Ovary (tissue), 9 donors: ENCODE results near the gene LCLAT1. TPM values are rescaled to one million over a fixed set of nuclear protein-coding genes. Genes with fewer than 3 reads are reported as not detected.

Source experiments
- DNase-seq, 5 donors: peaks; one replicate each; pipeline ENCODE4 v3.0.0-alpha.2; 2019 to 2020
- H3K27ac ChIP-seq, 2 donors: fragments of 200-600 bp; one replicate each; pipeline versions ENCODE4 v1.5.1 to v1.8.0; 2019 to 2022
- H3K27me3 ChIP-seq: fragments of 200-600 bp; one replicate; pipeline ENCODE4 v1.8.0; 2022
- H3K36me3 ChIP-seq: fragments of 200-600 bp; sonication (generic); one replicate; pipeline ENCODE4 v1.5.1; 2019
- H3K4me1 ChIP-seq: one replicate; pipeline ENCODE4 v1.8.1; 2013; ENCODE audit warnings: mild to moderate bottlenecking, moderate library complexity; ENCODE audit not compliant: insufficient read depth
- H3K4me3 ChIP-seq: fragments of 200-600 bp; sonication (generic); one replicate; pipeline ENCODE4 v1.5.1; 2017
- H3K9me3 ChIP-seq, 2 donors: fragments of 200-600 bp in 1 of 2; sonication (generic) in 1 of 2; one replicate each; pipeline versions ENCODE4 v1.5.1 to v1.8.1; 2013 to 2019; ENCODE audit warnings: mild to moderate bottlenecking in 1 of 2, moderate library complexity in 1 of 2
- EP300 ChIP-seq: sonication (generic); formaldehyde crosslinking; IDR thresholded peaks from one replicate; pipeline ENCODE4 v1.6.1; 2017; ENCODE audit warnings: antibody characterized with exemption
- POLR2A ChIP-seq: fragments of 450-650 bp; IDR thresholded peaks from one replicate; pipeline ENCODE4 v1.6.1; 2017; ENCODE audit warnings: antibody characterized with exemption, mild to moderate bottlenecking, moderate library complexity
- WGBS, 3 donors: extraction: QIAGEN DNeasy Blood & Tissue Kit in 1 of 3; methylation state at CpG; one replicate each; pipeline versions ENCODE4 v1.1.5 to v1.1.7; 2013 to 2017; 5-methylcytosine and 5-hydroxymethylcytosine counted together
- intact Hi-C, 4 donors: fragments of 100-400 bp; cut with DNase I; formaldehyde crosslinking; loops; one replicate each; pipeline versions ENCODE4 v1.11.0 to v1.15.1; 2022 to 2023
- polyA plus RNA-seq, 2 donors: library from polyadenylated mRNA; stranded (reverse); fragments of 200-250 nt in 1 of 2; fragments of 350-450 nt in 1 of 2; fragmentation: Illumina TruSeq in 1 of 2; extraction: RNeasy Lipid Tissue Mini Kit (QIAGEN cat#74804) in 1 of 2; gene quantifications; one replicate each; pipeline ENCODE4 v1.2.3, GENCODE V29; 2013 to 2014
- total RNA-seq, 7 donors: library from RNA; depleted of rRNA in 2 of 7; stranded (reverse); fragments of >200 nt in 2 of 7; fragmentation: NEBNext Ultra II Directional in 3 of 7; extraction: Animal tissue kit (Norgen Biotek cat#: 25700) in 3 of 7; gene quantifications; one replicate each; pipeline versions ENCODE4 v1.1.0 to v1.2.4, GENCODE V29; 2016 to 2023
- TF ChIP-seq, protein P1 (sequence below), 3 donors: fragments of 450-650 bp in 2 of 3; fragments of 200-600 bp in 1 of 3; IDR thresholded peaks; one replicate each; pipeline versions ENCODE4 v1.5.1 to v1.8.0; 2016 to 2022; ENCODE audit warnings: antibody characterized with exemption in 3 of 3, mild to moderate bottlenecking in 1 of 3
- donor health status: DM: no; HTN: no; CAD: no; lungs with moderate emphysema.
- donor health status: DM: no; HTN: no; CAD: no.
- donor health status: Bipolar disorder and iron deficiency.
- donor health status: DM: yes; HTN: yes; CAD: no.
- donor health status: DM: no; HTN: no; CAD: no.
- donor health status: DM: yes; HTN: yes; CAD: no.

LCLAT1 gene
- total and polyA plus RNA-seq, 9 donors = 3.2 to 26.5 (median 22.6) TPM

- Histone ChIP-seq H3K27me3 (no peaks in the 10 kb centered on the region), H3K36me3 (no peaks in the 10 kb centered on the region), H3K27ac (no peak overlapping the region), H3K4me1 (no peaks in the 10 kb centered on the region), H3K4me3 (no peak overlapping the region), H3K9me3 (no peaks in the 10 kb centered on the region)
- intact Hi-C loops = no loop called here
- no peak for DNase-seq
- TF ChIP-seq, protein P1, sequence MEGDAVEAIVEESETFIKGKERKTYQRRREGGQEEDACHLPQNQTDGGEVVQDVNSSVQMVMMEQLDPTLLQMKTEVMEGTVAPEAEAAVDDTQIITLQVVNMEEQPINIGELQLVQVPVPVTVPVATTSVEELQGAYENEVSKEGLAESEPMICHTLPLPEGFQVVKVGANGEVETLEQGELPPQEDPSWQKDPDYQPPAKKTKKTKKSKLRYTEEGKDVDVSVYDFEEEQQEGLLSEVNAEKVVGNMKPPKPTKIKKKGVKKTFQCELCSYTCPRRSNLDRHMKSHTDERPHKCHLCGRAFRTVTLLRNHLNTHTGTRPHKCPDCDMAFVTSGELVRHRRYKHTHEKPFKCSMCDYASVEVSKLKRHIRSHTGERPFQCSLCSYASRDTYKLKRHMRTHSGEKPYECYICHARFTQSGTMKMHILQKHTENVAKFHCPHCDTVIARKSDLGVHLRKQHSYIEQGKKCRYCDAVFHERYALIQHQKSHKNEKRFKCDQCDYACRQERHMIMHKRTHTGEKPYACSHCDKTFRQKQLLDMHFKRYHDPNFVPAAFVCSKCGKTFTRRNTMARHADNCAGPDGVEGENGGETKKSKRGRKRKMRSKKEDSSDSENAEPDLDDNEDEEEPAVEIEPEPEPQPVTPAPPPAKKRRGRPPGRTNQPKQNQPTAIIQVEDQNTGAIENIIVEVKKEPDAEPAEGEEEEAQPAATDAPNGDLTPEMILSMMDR (IDR thresholded peaks at IDR 0.05) = no peak
These were observed 230.2 kb downstream of the LCLAT1 start for GRCh38 chr2:30677231-30677630.

GRCh38 chr2:30677861-30678385 is 230.9 kb downstream of the LCLAT1 start:
- no peaks in the 10 kb centered on the region for H3K27me3 ChIP-seq
- H3K27ac ChIP-seq = no peak overlapping the region
- WGBS, 3 donors = 87 to 93% (median 90%) methylated on average over 5 of the region's 5 CpGs
- H3K9me3 ChIP-seq = no peaks in the 10 kb centered on the region
- H3K4me1 ChIP-seq = no peaks in the 10 kb centered on the region
- TF ChIP-seq EP300 = no peak
- no peak for TF ChIP-seq POLR2A
- TF ChIP-seq, protein P1 (IDR thresholded peaks at IDR 0.05) = no peak
- no peak overlapping the region for H3K4me3 ChIP-seq
- no peak for DNase-seq
- intact Hi-C loops = no loop called here
- H3K36me3 ChIP-seq = no peaks in the 10 kb centered on the region

DNA sequence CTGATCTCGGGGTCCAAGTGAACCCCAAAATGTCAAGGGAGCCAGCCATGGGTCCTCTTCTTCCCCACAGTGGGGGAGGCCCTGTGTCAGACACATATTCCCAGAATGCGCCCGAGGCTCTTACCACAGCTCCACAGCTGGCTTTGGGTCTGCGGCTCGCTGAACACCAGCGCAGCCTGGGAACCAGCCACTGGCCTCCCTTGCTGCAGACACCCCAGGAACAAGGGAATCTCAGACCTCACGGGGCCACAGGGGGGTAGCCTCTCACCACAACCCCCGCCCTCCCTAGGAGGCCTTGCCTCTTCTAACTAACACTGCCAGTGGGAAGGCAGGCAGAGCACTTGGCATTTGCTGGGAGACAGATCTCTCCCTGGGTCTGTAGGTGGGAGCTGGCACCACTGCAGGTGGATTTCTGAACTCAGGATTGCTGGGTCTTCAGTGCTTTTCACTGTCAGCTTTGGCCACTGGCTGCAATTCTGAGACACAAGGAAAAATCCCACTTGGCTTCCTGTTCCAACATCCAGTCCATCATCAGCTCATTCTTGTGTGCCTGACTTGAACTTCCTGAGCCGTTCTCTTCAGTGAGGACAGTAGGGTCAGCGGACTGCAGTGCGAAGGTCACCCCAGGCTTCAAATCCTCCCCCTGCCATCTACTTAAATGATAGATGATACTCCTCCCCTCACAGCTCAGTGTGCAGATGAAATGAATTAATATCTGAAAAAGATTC is 231.5 kb downstream of the LCLAT1 start:
- TF ChIP-seq EP300 = no peak
- TF ChIP-seq, protein P1 (IDR thresholded peaks at IDR 0.05) = no peak
- no peak for TF ChIP-seq POLR2A
- intact Hi-C loops = no loop called here
- Histone ChIP-seq H3K9me3 (no peaks in the 10 kb centered on the region), H3K36me3 (no peaks in the 10 kb centered on the region), H3K4me3 (no peak overlapping the region), H3K27me3 (no peaks in the 10 kb centered on the region), H3K27ac (no peak overlapping the region), H3K4me1 (no peaks in the 10 kb centered on the region)
- WGBS, 3 donors = 85 to 91% (median 90%) methylated on average over 11 of the region's 11 CpGs
- no peak for DNase-seq

GRCh38 chr2:30679426-30680088 is 232.5 kb downstream of the LCLAT1 start:
- intact Hi-C loops = no loop called here
- Histone ChIP-seq H3K27me3 (no peaks in the 10 kb centered on the region), H3K9me3 (no peaks in the 10 kb centered on the region), H3K4me3 (no peak overlapping the region), H3K4me1 (no peaks in the 10 kb centered on the region), H3K36me3 (no peaks in the 10 kb centered on the region), H3K27ac (no peak overlapping the region)
- DNase-seq = no peak
- TF ChIP-seq EP300 (no peak), POLR2A (no peak)
- TF ChIP-seq, protein P1 (IDR thresholded peaks at IDR 0.05) = no peak
- 89 to 95% (median 93%) methylated on average over 12 of the region's 12 CpGs for WGBS, 3 donors
